ENCODE results near the gene SPATA19.

- TF ChIP-seq REST (IDR thresholded peaks at IDR 0.05; ENCODE audit: insufficient read depth in 1 of 2, low read depth in 2 of 2, low read length in 1 of 2), result no peak
- no peak for TF ChIP-seq CTCF (IDR thresholded peaks at IDR 0.05)
- no peak for TF ChIP-seq TCF7L2 (IDR thresholded peaks at IDR 0.05; ENCODE audit: low read depth, low read length)
These were observed 35.5 kb downstream of the SPATA19 start for GRCh38 chr11:133809569-133810491.
